Stomach (tissue), 9 donors: ENCODE results near the gene RELA. TPM values are rescaled to one million over a fixed set of nuclear protein-coding genes. Genes with fewer than 3 reads are reported as not detected.
A peak's percentile ranks its signal among the peaks of the same experiment; 100 is the strongest.

ENCODE experiments used
- DNase-seq, 2 donors: peaks; one replicate each; pipeline versions ENCODE4 v3.0.0 to v3.0.0-alpha.2; 2013 to 2019
- H3K27ac ChIP-seq, 5 donors: fragments of 200-600 bp in 4 of 5; sonication (generic) in 4 of 5; one replicate each; pipeline ENCODE4 v1.5.1; 2013 to 2019; ENCODE audit warnings: mild to moderate bottlenecking in 1 of 5, moderate library complexity in 1 of 5
- H3K27me3 ChIP-seq, 3 donors: fragments of 200-600 bp; sonication (generic); one replicate each; pipeline ENCODE4 v1.5.1; 2017 to 2019; ENCODE audit warnings: mixed run types in 1 of 3
- H3K36me3 ChIP-seq, 4 donors: fragments of 200-600 bp; sonication (generic); 1 replicate in 3 of 4; 2 replicates in 1 of 4; pipeline ENCODE4 v1.5.1; 2016 to 2019
- H3K4me1 ChIP-seq, 4 donors: fragments of 200-600 bp; sonication (generic); one replicate each; pipeline ENCODE4 v1.5.1; 2016 to 2019
- H3K4me3 ChIP-seq, 4 donors: fragments of 200-600 bp; sonication (generic) in 3 of 4; one replicate each; pipeline ENCODE4 v1.5.1; 2016 to 2019; ENCODE audit warnings: mild to moderate bottlenecking in 1 of 4
- H3K9me3 ChIP-seq, 4 donors: fragments of 200-600 bp; sonication (generic); one replicate each; pipeline ENCODE4 v1.5.1; 2016 to 2019
- EP300 ChIP-seq: sonication (generic); formaldehyde crosslinking; IDR thresholded peaks from one replicate; pipeline ENCODE4 v1.6.1; 2017; ENCODE audit warnings: antibody characterized with exemption
- POLR2A ChIP-seq, 4 donors: fragments of 450-650 bp; IDR thresholded peaks; one replicate each; pipeline ENCODE4 v1.6.1; 2016; ENCODE audit warnings: antibody characterized with exemption in 4 of 4, control low read depth in 2 of 4, mild to moderate bottlenecking in 1 of 4, moderate library complexity in 1 of 4
- POLR2AphosphoS5 ChIP-seq, 3 donors: sonication (generic); formaldehyde crosslinking; IDR thresholded peaks; one replicate each; pipeline ENCODE4 v1.6.1; 2016; ENCODE audit warnings: antibody characterized with exemption in 3 of 3
- WGBS, 5 donors: extraction: QIAGEN DNeasy Blood & Tissue Kit in 3 of 5; methylation state at CpG; one replicate each; pipeline versions ENCODE4 v1.1.5 to v1.1.7; 2013 to 2018; 5-methylcytosine and 5-hydroxymethylcytosine counted together
- intact Hi-C: fragments of 100-400 bp; cut with DNase I; formaldehyde crosslinking; loops from one replicate; pipeline ENCODE4 v1.15.1; 2023; ENCODE audit warnings: low total_unique reads
- polyA plus RNA-seq, 3 donors: library from polyadenylated mRNA; stranded (reverse); fragments of 200-250 nt; gene quantifications; one replicate each; pipeline ENCODE4 v1.2.3, GENCODE V29; 2013
- total RNA-seq, 5 donors: library from RNA; depleted of rRNA; stranded (reverse); fragments of >200 nt; gene quantifications; one replicate each; pipeline versions ENCODE4 v1.1.0 to v1.2.3, GENCODE V29; 2014 to 2016
- TF ChIP-seq, protein P1 (sequence below), 7 experiments: fragments of 450-650 bp in 4 of 7; fragments of 200-600 bp in 3 of 7; sonication (generic) in 3 of 7; IDR thresholded peaks; one replicate each; pipeline ENCODE4 v1.5.1; 2016 to 2019; ENCODE audit warnings: antibody characterized with exemption in 7 of 7, control low read depth in 2 of 7, mild to moderate bottlenecking in 1 of 7
- donor health status: healthy with polysubstance abuse.
- donor health status: Bipolar disorder and iron deficiency.
- donor health status: healthy.

The RELA gene
- total and polyA plus RNA-seq, 8 donors = 27.4 to 68.8 (median 46.6) TPM

DNA sequence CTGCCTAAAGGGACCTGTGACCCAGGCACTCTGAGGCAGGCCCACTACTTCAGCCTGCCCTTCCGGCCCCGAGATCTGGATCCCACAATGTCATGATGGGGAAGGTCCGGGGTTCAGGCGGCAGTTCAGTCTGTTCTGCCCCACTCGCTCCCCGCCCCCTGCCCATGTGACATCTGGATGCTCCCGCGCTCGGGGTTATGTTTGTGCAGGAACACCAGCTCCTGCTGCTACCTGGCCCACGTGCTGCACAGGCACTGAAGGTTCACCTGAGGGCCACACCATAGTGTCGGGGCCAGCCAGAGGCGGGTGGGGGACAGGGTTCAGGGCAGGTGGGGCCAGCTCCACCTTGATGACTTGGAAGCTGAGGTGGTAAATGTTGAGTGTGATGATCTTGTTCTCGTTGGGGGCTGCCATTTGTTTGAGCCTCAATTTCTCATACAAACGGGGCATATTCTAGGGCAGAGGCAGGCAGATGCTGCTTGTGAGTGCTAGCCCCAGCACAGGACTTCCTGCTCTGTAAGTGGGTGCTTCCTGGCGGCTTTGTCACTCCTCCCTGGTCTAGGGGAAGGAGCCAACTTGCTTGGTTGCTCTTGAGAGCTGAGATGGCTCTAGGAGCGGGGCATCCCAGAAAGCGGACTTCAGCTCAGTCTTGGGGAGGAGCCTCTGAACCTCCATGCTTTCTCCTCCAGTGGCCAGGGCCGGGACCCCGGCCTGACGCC, 29.2 kb downstream of the RELA start:
- intact Hi-C loops = no loop called here
- WGBS, 5 donors = 81 to 90% (median 82%) methylated on average over 15 to 20 of the region's 20 CpGs
- peaks cover 63 to 86% (median 86%) of the 10 kb centered on the region in 4 donors for H3K36me3 ChIP-seq
- H3K27ac ChIP-seq = peak overlapping the region in 1 of 5 donors; percentile 5
- H3K4me3 ChIP-seq = no peak overlapping the region
- H3K27me3 ChIP-seq = no peaks in the 10 kb centered on the region
- DNase-seq = no peak
- no peaks in the 10 kb centered on the region for H3K9me3 ChIP-seq
- H3K4me1 ChIP-seq = peaks cover 12 to 26% (median 13%) of the 10 kb centered on the region in 4 donors
- TF ChIP-seq POLR2AphosphoS5 (IDR thresholded peaks at IDR 0.05) = no peak
- no peak for TF ChIP-seq POLR2A (IDR thresholded peaks at IDR 0.05)
- TF ChIP-seq EP300 = no peak
- TF ChIP-seq, protein P1, sequence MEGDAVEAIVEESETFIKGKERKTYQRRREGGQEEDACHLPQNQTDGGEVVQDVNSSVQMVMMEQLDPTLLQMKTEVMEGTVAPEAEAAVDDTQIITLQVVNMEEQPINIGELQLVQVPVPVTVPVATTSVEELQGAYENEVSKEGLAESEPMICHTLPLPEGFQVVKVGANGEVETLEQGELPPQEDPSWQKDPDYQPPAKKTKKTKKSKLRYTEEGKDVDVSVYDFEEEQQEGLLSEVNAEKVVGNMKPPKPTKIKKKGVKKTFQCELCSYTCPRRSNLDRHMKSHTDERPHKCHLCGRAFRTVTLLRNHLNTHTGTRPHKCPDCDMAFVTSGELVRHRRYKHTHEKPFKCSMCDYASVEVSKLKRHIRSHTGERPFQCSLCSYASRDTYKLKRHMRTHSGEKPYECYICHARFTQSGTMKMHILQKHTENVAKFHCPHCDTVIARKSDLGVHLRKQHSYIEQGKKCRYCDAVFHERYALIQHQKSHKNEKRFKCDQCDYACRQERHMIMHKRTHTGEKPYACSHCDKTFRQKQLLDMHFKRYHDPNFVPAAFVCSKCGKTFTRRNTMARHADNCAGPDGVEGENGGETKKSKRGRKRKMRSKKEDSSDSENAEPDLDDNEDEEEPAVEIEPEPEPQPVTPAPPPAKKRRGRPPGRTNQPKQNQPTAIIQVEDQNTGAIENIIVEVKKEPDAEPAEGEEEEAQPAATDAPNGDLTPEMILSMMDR (IDR thresholded peaks at IDR 0.05) = no peak

DNA sequence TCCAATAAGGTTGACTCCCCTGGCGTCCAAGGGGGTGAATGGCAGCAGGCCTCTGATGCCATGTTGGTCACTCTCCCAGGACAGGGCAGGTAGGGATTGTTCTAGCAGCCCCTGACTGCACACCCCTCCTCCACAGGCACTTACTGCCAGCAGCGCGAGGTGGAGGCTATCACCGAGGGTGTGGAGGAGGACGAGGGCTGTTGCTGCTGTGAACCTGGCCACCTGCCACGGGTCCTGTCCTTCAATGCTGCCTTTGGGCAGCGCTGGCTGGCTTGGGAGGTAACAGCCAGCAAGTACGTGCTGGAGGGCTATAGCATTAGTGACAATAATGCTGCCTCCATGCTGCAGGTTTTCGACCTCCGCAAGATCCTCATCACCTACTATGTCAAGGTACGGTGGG, 32.5 kb downstream of the RELA start:
- Histone ChIP-seq H3K36me3 (peaks cover 71 to 100% (median 99%) of the 10 kb centered on the region in 4 donors), H3K27ac (no peak overlapping the region), H3K9me3 (no peaks in the 10 kb centered on the region), H3K4me3 (no peak overlapping the region), H3K27me3 (no peaks in the 10 kb centered on the region), H3K4me1 (peaks cover 0 to 12% (median 4%) of the 10 kb centered on the region in 4 donors)
- TF ChIP-seq, protein P1 (IDR thresholded peaks at IDR 0.05) = no peak
- TF ChIP-seq POLR2A (IDR thresholded peaks at IDR 0.05) = no peak
- no peak for TF ChIP-seq EP300
- TF ChIP-seq POLR2AphosphoS5 (IDR thresholded peaks at IDR 0.05) = no peak
- 61 to 83% (median 67%) methylated on average over 11 of the region's 11 CpGs for WGBS, 5 donors
- no peak for DNase-seq
- intact Hi-C loops = no loop called here

DNA sequence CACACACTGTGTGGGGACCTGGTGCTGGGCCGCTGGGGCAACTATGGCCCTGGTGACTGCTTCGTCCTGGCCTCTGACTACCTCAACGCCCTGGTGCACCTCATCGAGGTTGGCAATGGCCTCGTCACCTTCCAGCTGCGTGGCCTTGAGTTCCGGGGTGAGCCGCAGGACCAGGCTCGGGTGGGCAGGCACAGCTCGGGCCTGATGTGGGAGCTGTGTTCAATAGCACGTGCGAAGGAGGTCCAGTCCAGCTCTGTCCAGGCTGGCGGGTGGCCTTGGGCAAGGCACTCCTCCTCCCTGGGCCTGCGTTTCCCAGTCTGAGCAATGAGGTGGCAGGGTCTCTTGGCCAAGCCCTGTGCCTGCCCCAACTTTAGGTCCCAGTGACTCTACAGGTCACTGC, 33.1 kb downstream of the RELA start:
- H3K9me3 ChIP-seq = no peaks in the 10 kb centered on the region
- WGBS, 5 donors = 96 to 99% (median 97%) methylated on average over 5 to 14 of the region's 14 CpGs
- peaks cover 71 to 100% (median 99%) of the 10 kb centered on the region in 4 donors for H3K36me3 ChIP-seq
- H3K27ac ChIP-seq = no peak overlapping the region
- no peak overlapping the region for H3K4me3 ChIP-seq
- TF ChIP-seq, protein P1 (IDR thresholded peaks at IDR 0.05) = no peak
- TF ChIP-seq EP300 (no peak), POLR2AphosphoS5 (IDR thresholded peaks at IDR 0.05) (no peak), POLR2A (IDR thresholded peaks at IDR 0.05) (no peak)
- intact Hi-C loops = loop anchor here (10.0 kb wide), 1 partner anchor 75 kb away; no protein-coding TSS in a partner anchor
- no peak for DNase-seq
- no peaks in the 10 kb centered on the region for H3K27me3 ChIP-seq
- H3K4me1 ChIP-seq = peaks cover 0 to 12% (median 4%) of the 10 kb centered on the region in 4 donors

DNA sequence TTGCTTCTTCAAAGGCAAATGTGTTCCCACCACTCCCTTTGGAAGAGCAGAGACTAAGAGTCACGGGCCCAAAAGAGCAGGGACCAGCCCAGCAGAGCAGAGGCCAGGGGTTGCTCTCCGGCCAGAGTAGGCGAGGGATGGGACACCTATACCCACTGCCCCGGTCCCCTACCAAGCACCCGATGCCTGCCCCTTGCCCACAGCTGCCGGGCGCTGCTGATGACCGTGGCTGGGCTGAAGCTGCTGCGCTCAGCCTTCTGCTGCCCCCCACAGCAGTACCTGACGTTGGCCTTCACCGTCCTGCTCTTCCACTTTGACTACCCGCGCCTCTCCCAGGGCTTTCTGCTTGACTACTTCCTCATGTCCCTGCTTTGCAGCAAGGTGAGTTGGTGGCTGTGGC, 35.5 kb downstream of the RELA start:
- intact Hi-C loops = loop anchor here (10.0 kb wide), 1 partner anchor 78 kb away; no protein-coding TSS in a partner anchor
- Histone ChIP-seq H3K27me3 (no peaks in the 10 kb centered on the region), H3K36me3 (peaks cover 66 to 100% (median 99%) of the 10 kb centered on the region in 4 donors), H3K4me1 (peaks cover 0 to 12% (median 4%) of the 10 kb centered on the region in 4 donors), H3K9me3 (no peaks in the 10 kb centered on the region), H3K4me3 (no peak overlapping the region), H3K27ac (no peak overlapping the region)
- DNase-seq = no peak
- WGBS, 5 donors = 92 to 99% (median 95%) methylated on average over 12 to 13 of the region's 13 CpGs
- TF ChIP-seq POLR2AphosphoS5 (IDR thresholded peaks at IDR 0.05) (no peak), EP300 (no peak)
